ENCODE measurements around the gene TNNC1.
A peak's percentile ranks its signal among the peaks of the same experiment; 100 is the strongest.

The TNNC1 gene

DNA sequence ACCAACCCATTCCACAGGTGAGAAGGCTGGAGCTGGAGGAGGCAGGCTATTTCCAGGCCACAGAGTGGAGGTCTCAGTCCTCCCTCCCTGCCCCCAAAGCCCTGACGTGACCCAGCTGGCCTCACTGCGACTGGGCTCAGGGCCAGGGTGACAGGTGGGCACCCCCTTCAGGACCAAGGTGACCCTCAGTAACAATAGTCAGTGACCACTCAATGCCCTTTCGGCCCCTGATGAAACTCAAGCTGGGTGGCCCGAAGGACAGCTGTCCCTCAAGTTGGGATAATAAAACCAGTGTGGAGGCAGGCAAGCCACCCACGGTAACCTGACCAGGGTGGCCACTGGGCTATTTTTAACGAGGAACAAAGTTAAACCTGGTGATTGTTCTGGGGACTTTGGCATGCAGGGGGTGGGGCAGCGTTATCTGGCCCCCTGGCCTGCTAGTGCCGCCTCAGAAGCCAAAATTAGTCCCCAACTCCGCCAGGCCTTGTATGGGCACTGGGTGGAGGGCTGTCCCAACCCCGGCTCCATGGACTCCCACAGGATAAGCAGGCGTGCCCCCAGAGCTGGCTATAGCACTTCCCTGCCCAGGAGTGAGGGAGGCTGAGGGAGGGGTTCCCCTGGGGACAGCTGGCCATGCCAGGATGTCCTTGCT, 1.1 kb downstream of the TNNC1 start:
- DNase-seq (ENCODE audit: insufficient read length, low spot score) = no peak
- FAIRE-seq = no peak
- TF ChIP-seq POLR2A (IDR thresholded peaks at IDR 0.05; ENCODE audit: low read depth, low read length) (no peak), TAF1 (IDR thresholded peaks at IDR 0.05; ENCODE audit: low read depth, low read length) (no peak), POU2F2 (IDR thresholded peaks at IDR 0.05; ENCODE audit: low read depth, low read length) (no peak), PAX5 (IDR thresholded peaks at IDR 0.05; ENCODE audit: insufficient read depth, low read length, severe bottlenecking) (no peak), SPI1 (IDR thresholded peaks at IDR 0.05; ENCODE audit: low read depth, low read length) (no peak), POLR2AphosphoS5 (IDR thresholded peaks at IDR 0.05; ENCODE audit: low read depth, low read length) (no peak)

DNA sequence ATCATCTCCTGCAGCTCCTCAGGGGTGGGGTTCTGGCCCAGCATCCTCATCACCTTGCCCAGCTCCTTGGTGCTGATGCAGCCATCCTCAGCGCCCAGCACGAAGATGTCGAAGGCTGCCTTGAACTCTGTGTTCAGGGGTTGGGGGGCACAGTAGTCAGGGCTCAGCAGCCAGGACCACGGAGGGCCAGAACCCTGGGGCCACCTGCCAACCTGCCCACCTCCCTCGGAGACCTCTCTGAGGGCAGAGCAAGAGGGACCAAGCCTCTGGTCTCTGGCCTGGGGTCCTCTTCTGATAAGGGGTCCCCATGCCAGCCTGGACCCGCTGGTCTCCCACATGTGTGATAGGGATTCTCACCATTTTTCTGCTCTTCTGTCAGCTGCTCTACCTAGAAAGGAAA, 1.7 kb downstream of the TNNC1 start:
- no peak for FAIRE-seq
- no peak for DNase-seq (ENCODE audit: insufficient read length, low spot score)
- TF ChIP-seq PAX5 (IDR thresholded peaks at IDR 0.05; ENCODE audit: insufficient read depth, low read length, severe bottlenecking) (no peak), TAF1 (IDR thresholded peaks at IDR 0.05; ENCODE audit: low read depth, low read length) (no peak)

DNA sequence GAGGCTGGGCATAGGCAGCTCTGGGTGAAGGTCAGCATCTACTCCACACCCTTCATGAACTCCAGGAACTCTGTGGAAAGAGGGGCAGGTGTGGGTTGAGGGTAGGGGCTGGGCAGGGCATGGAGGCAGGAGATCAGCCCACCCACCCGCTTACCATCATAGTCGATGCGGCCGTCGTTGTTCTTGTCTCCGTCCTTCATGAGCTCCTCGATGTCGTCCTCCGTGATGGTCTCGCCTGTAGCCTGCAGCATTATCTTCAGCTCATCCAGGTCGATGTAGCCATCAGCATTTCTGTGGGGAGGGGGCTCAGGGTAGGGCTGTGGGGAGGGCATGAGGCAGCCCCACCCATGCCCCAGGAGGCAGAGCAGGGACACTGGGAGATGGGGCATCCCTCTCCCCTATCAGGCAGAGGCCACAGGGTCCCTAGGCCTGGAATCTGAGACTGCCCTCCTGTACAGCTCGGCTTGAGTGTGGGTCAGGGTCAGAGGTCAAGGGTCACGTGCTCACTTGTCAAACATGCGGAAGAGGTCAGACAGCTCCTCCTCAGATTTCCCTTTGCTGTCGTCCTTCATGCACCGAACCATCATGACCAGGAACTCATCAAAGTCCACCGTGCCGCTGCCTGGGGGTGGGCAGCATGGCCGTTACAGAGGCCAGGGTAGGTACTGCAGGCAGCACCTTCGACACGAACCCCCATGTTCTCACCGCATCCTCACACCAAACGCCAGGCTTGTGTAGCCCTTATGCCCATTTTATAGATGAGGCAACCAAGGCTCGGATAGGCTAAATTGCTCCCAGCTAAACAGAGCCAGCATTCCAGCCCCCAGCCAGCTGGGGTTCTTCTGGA, 2.4 kb downstream of the TNNC1 start:
- FAIRE-seq (no peak), DNase-seq (ENCODE audit: insufficient read length, low spot score) (no peak)
- TF ChIP-seq POU2F2 (IDR thresholded peaks at IDR 0.05; ENCODE audit: low read depth, low read length) = no peak
- TF ChIP-seq TAF1 (IDR thresholded peaks at IDR 0.05; ENCODE audit: low read depth, low read length) = no peak
- TF ChIP-seq POLR2AphosphoS5 (IDR thresholded peaks at IDR 0.05; ENCODE audit: low read depth, low read length) = no peak
- TF ChIP-seq POLR2A (IDR thresholded peaks at IDR 0.05; ENCODE audit: low read depth, low read length) = no peak
- TF ChIP-seq SPI1 (IDR thresholded peaks at IDR 0.05; ENCODE audit: low read depth, low read length) = no peak
- TF ChIP-seq PAX5 (IDR thresholded peaks at IDR 0.05; ENCODE audit: insufficient read depth, low read length, severe bottlenecking) = no peak

DNA sequence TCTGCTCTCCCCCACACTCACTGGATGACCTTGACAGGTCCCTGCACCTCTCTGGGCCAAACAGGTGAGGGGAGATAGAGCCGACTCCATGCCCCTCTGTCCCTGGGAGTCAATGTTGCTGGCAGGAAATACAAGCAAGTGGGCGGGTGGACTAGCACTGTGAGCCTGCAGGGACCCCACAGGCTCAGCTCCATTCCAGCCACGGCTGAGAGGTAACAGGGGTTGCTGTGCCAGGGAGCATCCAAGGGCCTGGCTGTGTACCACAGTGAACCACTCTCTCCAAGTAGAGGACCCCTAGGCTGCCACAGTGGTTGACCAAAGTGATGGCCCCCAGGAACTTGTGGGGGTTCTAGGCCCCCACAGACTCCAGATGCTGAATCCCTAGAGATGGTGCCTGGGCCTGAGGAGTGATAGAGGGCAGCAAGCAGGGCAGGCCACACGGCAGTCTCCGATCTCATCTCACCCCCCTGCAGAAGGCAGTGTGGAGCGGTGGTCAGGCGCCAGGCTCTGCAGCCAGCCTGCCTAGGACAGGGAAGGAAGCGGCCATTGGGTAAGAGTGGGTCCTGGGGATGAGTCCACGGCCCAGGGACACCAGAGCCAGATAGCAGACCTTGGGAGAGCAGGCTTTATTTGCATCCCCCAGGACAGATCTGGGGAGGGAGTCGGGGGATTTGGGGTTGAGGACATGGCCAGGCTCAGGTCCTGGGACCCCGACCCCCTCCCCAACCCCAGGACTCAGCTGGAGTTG, 3.2 kb downstream of the TNNC1 start:
- no peak for TF ChIP-seq POLR2A (IDR thresholded peaks at IDR 0.05; ENCODE audit: low read depth, low read length)
- no peak for TF ChIP-seq POLR2AphosphoS5 (IDR thresholded peaks at IDR 0.05; ENCODE audit: low read depth, low read length)
- no peak for TF ChIP-seq SPI1 (IDR thresholded peaks at IDR 0.05; ENCODE audit: low read depth, low read length)
- TF ChIP-seq POU2F2 (IDR thresholded peaks at IDR 0.05; ENCODE audit: low read depth, low read length) = no peak
- no peak for TF ChIP-seq TAF1 (IDR thresholded peaks at IDR 0.05; ENCODE audit: low read depth, low read length)
- no peak for TF ChIP-seq PAX5 (IDR thresholded peaks at IDR 0.05; ENCODE audit: insufficient read depth, low read length, severe bottlenecking)
- no peak for DNase-seq (ENCODE audit: insufficient read length, low spot score)
- no peak for FAIRE-seq

DNA sequence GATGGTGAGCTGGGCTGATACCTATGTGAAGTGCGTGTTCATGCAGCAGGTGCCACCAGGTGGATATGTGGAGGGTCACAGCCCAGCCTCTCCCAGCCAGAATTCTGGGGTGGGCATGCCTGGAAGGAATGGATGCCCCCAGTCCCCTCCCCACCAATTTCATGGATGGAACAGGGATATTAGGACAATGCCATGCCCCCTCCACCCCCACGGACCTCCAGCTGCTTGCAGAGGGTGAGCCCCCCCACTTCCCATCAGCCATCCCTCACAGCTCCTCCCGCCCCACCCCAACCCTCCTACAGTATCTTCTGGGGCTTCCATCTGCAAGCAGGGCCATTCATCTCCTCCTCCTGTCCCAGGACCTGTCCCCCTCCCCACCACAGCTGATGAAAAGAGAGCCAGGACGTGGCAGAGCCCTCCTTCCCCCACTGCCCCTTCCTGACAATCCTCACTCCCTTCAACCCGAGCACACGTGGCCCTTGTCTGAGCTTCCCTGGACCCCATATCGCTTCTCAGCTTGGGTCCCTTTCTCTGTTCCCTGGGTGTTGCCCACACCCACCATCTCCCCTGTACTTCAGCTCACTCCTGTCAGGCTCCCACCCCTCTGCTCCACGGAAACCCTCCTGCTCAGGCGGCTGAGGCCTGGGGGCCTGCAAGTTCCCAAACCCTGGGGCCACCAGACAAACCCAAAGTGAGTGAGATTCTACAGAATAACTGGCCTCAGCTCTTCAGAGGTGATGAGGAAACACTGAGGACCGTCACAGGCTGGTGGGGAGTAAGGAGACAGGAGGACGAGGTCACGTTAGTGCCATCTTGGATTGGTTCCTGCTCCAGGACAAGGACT, 6.1 kb downstream of the TNNC1 start:
- TF ChIP-seq PAX5 (IDR thresholded peaks at IDR 0.05; ENCODE audit: insufficient read depth, low read length, severe bottlenecking) = no peak
- no peak for TF ChIP-seq TAF1 (IDR thresholded peaks at IDR 0.05; ENCODE audit: low read depth, low read length)
- TF ChIP-seq SPI1 (IDR thresholded peaks at IDR 0.05; ENCODE audit: low read depth, low read length) = no peak
- TF ChIP-seq POU2F2 (IDR thresholded peaks at IDR 0.05; ENCODE audit: low read depth, low read length) = no peak
- TF ChIP-seq POLR2AphosphoS5 (IDR thresholded peaks at IDR 0.05; ENCODE audit: low read depth, low read length) = no peak
- TF ChIP-seq POLR2A (IDR thresholded peaks at IDR 0.05; ENCODE audit: low read depth, low read length) = no peak
- FAIRE-seq (peak; percentile 20), DNase-seq (ENCODE audit: insufficient read length, low spot score) (no peak)

DNA sequence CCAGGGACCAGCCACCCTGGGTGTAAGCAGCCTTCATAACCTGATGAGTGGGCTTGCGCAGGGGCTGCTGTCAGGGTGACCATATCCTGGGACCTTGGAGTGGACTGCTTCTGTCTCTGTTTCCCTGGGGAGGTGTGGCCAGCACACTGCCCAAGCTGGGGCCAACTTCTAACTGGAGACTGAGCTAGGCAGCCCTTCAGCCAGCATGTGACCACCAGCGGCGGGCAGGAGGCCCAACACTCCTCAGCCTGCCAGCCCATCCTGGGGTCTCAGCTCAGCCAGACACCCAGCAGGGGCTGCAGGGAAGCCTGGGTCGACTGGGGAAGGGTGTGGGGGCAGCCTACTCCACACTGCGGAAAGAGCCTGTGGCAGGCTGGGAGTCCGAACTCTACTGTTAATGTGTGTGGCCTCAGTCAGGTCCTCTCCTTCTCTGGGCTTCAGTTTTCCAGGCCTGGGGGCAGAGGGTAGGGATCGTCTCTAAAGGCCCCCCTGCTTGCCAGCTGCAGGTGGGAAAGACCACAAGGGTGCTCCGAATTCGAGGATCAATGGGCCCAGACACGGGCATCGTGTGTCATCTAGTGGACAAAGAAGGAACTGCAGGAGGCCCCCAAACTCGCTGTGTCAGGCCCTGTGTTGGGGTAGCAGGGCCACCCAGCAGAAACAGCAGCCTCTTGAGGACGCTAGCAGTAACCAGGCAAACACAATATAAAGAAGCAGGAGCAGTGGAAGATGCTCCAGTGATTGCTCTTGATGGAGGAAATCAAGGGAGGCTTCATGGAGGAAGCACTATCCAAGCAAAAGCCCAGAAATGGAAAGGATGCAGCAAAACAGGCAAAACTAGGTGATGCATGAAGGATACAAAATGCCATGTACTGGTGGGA, 7.0 kb downstream of the TNNC1 start:
- TF ChIP-seq TAF1 (IDR thresholded peaks at IDR 0.05; ENCODE audit: low read depth, low read length) (no peak), SPI1 (IDR thresholded peaks at IDR 0.05; ENCODE audit: low read depth, low read length) (0 out of 2 replicates have a peak, but pooled peaks have one; percentile 6), POLR2A (IDR thresholded peaks at IDR 0.05; ENCODE audit: low read depth, low read length) (no peak)
- FAIRE-seq = peak; percentile 68
- DNase-seq (ENCODE audit: insufficient read length, low spot score) = peak; percentile 79

DNA sequence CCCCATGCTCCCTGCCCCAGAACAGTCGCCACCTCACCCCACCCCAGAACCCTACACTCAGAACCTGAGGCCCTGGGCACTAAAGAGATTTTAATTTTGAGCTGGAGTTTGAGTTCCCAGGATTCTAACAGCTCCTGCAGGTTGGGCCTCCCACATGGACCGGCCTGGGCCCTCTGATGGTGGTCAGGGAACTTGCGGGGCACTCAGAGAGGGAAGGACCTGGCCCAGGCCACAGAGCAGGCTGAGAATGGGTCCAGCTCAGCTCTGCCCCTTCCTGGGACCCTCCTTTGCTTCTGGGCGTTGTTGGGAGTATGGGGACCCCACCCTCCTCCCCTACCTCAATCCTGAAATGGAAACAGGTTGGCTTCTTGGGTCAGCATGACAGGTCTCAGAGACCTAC, 7.8 kb downstream of the TNNC1 start:
- no peak for TF ChIP-seq POLR2A (IDR thresholded peaks at IDR 0.05; ENCODE audit: low read depth, low read length)
- no peak for TF ChIP-seq PAX5 (IDR thresholded peaks at IDR 0.05; ENCODE audit: insufficient read depth, low read length, severe bottlenecking)
- no peak for TF ChIP-seq POU2F2 (IDR thresholded peaks at IDR 0.05; ENCODE audit: low read depth, low read length)
- no peak for TF ChIP-seq TAF1 (IDR thresholded peaks at IDR 0.05; ENCODE audit: low read depth, low read length)
- no peak for TF ChIP-seq POLR2AphosphoS5 (IDR thresholded peaks at IDR 0.05; ENCODE audit: low read depth, low read length)
- TF ChIP-seq SPI1 (IDR thresholded peaks at IDR 0.05; ENCODE audit: low read depth, low read length) = no peak
- FAIRE-seq = no peak
- no peak for DNase-seq (ENCODE audit: insufficient read length, low spot score)
